GM12878 (cell line): ENCODE data around the gene XRCC6. TPM values are rescaled to one million over a fixed set of nuclear protein-coding genes. Genes with fewer than 3 reads are reported as not detected.

Experiments
- ATAC-seq: fragments of 200-7000 bp; cut with Tn5 transposase; 3 replicates; pipeline ENCODE4 v1.9.1; 2020; ENCODE audit warnings: mild to moderate bottlenecking, moderate library complexity
- BruUV-seq: library from RNA; stranded (reverse); fragments of 400-500 nt; replicated peaks from 2 replicates; lab custom pipeline; 2021; lab: Mats Ljungman, UMichigan
- CTCF ChIA-PET: fragments of 300-600 bp; sonication (Branson Sonifier 250); formaldehyde crosslinking; extraction: SDS; loops from one replicate; lab custom pipeline; 2021; ENCODE audit warnings: inconsistent platforms; lab: Yijun Ruan, JAX
- POLR2A ChIA-PET: fragments of 350-600 bp; formaldehyde crosslinking; extraction: SDS; loops from one replicate; lab custom pipeline; 2021; ENCODE audit warnings: inconsistent platforms; lab: Charles Lee
- RAD21 ChIA-PET: fragments of 300-600 bp; sonication (Branson Sonifier 250); formaldehyde crosslinking; loops from one replicate; lab custom pipeline; 2023; ENCODE audit warnings: antibody characterized with exemption; ENCODE audit not compliant: unreplicated experiment; lab: Charles Lee
- SMC1A ChIA-PET: fragments of 300-600 bp; sonication (Branson Sonifier 250); formaldehyde crosslinking; loops from one replicate; lab custom pipeline; 2023; ENCODE audit not compliant: unreplicated experiment, uncharacterized antibody; lab: Charles Lee
- DNase-seq: peaks from one replicate; pipeline ENCODE4 v3.0.0-alpha.2; 2011; ENCODE audit warnings: low read depth, low spot score
- FAIRE-seq: peaks from 3 replicates; lab custom pipeline; 2011; peaks lifted over from hg19 to GRCh38; lab: Jason Lieb, UNC
- H2AFZ ChIP-seq: 2 replicates; pipeline ENCODE4 v1.6.0; 2011; ENCODE audit warnings: low read depth, low read length, control low read depth; ENCODE audit not compliant: control insufficient read depth
- H3K27ac ChIP-seq: 2 replicates; pipeline ENCODE4 v1.5.1; 2011; ENCODE audit warnings: control low read depth; ENCODE audit not compliant: control insufficient read depth, insufficient read depth
- H3K27me3 ChIP-seq, 2 experiments: replicated peaks in 1 of 2; 2 replicates each; pipeline versions ENCODE4 v1.6.0 to v1.6.1; 2011; ENCODE audit warnings: low read length in 1 of 2; ENCODE audit not compliant: control insufficient read depth in 2 of 2, insufficient read depth in 2 of 2
- H3K36me3 ChIP-seq, 2 experiments: 2 replicates each; pipeline ENCODE4 v1.5.1; 2011; ENCODE audit warnings: low read length in 1 of 2; ENCODE audit not compliant: control insufficient read depth in 2 of 2, insufficient read depth in 2 of 2
- H3K4me1 ChIP-seq: 2 replicates; pipeline ENCODE4 v1.6.1; 2011; ENCODE audit warnings: mild to moderate bottlenecking, low read length, moderate library complexity, mixed read lengths; ENCODE audit not compliant: control insufficient read depth, insufficient read depth
- H3K4me2 ChIP-seq: 2 replicates; pipeline ENCODE4 v1.6.0; 2011; ENCODE audit warnings: control low read depth; ENCODE audit not compliant: control insufficient read depth, insufficient read depth
- H3K4me3 ChIP-seq: fragments of 200-600 bp; sonication (generic); 2 replicates; pipeline ENCODE4 v1.5.1; 2016
- H3K79me2 ChIP-seq: 2 replicates; pipeline ENCODE4 v1.6.0; 2011; ENCODE audit warnings: low read length; ENCODE audit not compliant: control insufficient read depth, insufficient read depth
- H3K9ac ChIP-seq: 2 replicates; pipeline ENCODE4 v1.8.0; 2011; ENCODE audit warnings: low read length, control low read depth, mixed read lengths; ENCODE audit not compliant: control insufficient read depth, insufficient read depth
- H3K9me3 ChIP-seq: replicated peaks from 3 replicates; pipeline ENCODE4 v1.5.1; 2011; ENCODE audit warnings: mild to moderate bottlenecking, low read length; ENCODE audit not compliant: control insufficient read depth, insufficient read depth
- H4K20me1 ChIP-seq: 2 replicates; pipeline ENCODE4 v1.6.0; 2011; ENCODE audit not compliant: control insufficient read depth, insufficient read depth
- FOXK2 ChIP-seq: fragments of 450-650 bp; IDR thresholded peaks from 2 replicates; pipeline ENCODE4 v1.6.1; 2017; ENCODE audit warnings: mild to moderate bottlenecking, moderate library complexity
- HDAC6 ChIP-seq: fragments of 200-600 bp; sonication (generic); IDR thresholded peaks from one replicate; pipeline ENCODE4 v1.8.0; 2017; ENCODE audit warnings: antibody characterized with exemption; ENCODE audit not compliant: unreplicated experiment
- NR2C1 ChIP-seq: fragments of 450-650 bp; IDR thresholded peaks from 2 replicates; pipeline ENCODE4 v1.6.1; 2017; ENCODE audit warnings: antibody characterized with exemption, mild to moderate bottlenecking, moderate library complexity
- POLR2A ChIP-seq: IDR thresholded peaks from 2 replicates; pipeline ENCODE4 v1.6.1; 2011; ENCODE audit warnings: low read depth, mild to moderate bottlenecking, low read length
- POU2F2 ChIP-seq: IDR thresholded peaks from 3 replicates; pipeline ENCODE4 v1.6.1; 2011; ENCODE audit warnings: low read depth, mild to moderate bottlenecking, low read length, borderline replicate concordance
- STAT1 ChIP-seq: fragments of 450-650 bp; conservative IDR thresholded peaks from 2 replicates; pipeline ENCODE4 v1.6.1; 2014; ENCODE audit warnings: antibody characterized with exemption, mild to moderate bottlenecking
- TCF7 ChIP-seq: IDR thresholded peaks from 2 replicates; pipeline ENCODE4 v1.6.1; 2014; ENCODE audit warnings: antibody characterized with exemption, borderline replicate concordance
- whole genome bisulfite sequencing: methylation state at CpG from one replicate; pipeline ENCODE4 v1.1.6; 2016; ENCODE audit warnings: low lambda C conversion rate; ENCODE audit not compliant: insufficient replicate concordance, insufficient coverage; ENCODE audit errors: missing lambda C conversion rate; 5-methylcytosine and 5-hydroxymethylcytosine counted together
- in situ Hi-C: fragments of 300-500 bp; cut with MboI; formaldehyde crosslinking; loops from 9 replicates; pipeline ENCODE4 v1.14.3; 2018; ENCODE audit warnings: mixed read lengths
- intact Hi-C: fragments of 100-400 bp; cut with micrococcal nuclease; formaldehyde crosslinking; loops from one replicate; pipeline ENCODE4 v1.14.2; 2022; ENCODE audit not compliant: unreplicated experiment
- polyA plus RNA-seq, 11 experiments: library from polyadenylated mRNA; depleted of rRNA in 4 of 11; unstranded in 6 of 11; stranded (reverse) in 5 of 11; fragments of >200 nt; fragmentation: Nextera tagmentation in 4 of 11; fragmentation: Illumina TruSeq in 1 of 11; extraction: Ambion mirVana in 4 of 11; extraction: Trizol in 1 of 11; gene quantifications; 1 replicate in 1 of 11; 2 replicates in 10 of 11; pipeline versions ENCODE4 v1.2.1 to v1.2.3, GENCODE V29; 2011 to 2016; ENCODE audit warnings: inconsistent platforms in 2 of 11, missing spikeins in 2 of 11, low read depth in 1 of 11
- total RNA-seq, 4 experiments: library from RNA; depleted of rRNA in 3 of 4; stranded (reverse); fragments of >200 nt in 3 of 4; fragmentation: Illumina TruSeq in 1 of 4; extraction: Trizol in 1 of 4; gene quantifications; 2 replicates each; pipeline versions ENCODE4 v1.2.1 to v1.2.3, GENCODE V29; 2013 to 2021
- TF ChIP-seq, protein P1 (sequence below): fragments of 450-650 bp; IDR thresholded peaks from 2 replicates; pipeline ENCODE4 v1.6.1; 2016; ENCODE audit warnings: mild to moderate bottlenecking, moderate library complexity, borderline replicate concordance
- TF ChIP-seq, protein P2 (sequence below): fragments of 450-650 bp; IDR thresholded peaks from 2 replicates; pipeline ENCODE4 v1.6.1; 2017; ENCODE audit warnings: low read depth, mild to moderate bottlenecking, moderate library complexity

Gene XRCC6
- total and polyA plus RNA-seq, 10 of the 15 experiments (the other 5 are each of a cell fraction or from before 2014, with no cell fraction given), result 186 to 718 (median 348) TPM

GRCh38 chr22:41664951-41665350, 43.9 kb downstream of the XRCC6 start:
- Histone ChIP-seq H3K27me3 (no peaks in the 10 kb centered on the region), H3K27ac (no peak overlapping the region), H3K4me2 (no peak overlapping the region), H3K79me2 (no peaks in the 10 kb centered on the region)
- intact Hi-C loops, result no loop called here
- TF ChIP-seq POLR2A (peak; percentile 42), HDAC6 (no peak)
- TF ChIP-seq, all 136 proteins: peak for 1
- SMC1A ChIA-PET, result interaction anchor here (1.6 kb wide), 1 partner anchor 45 kb away, joined by 3 read pairs; no protein-coding TSS in a partner anchor
- peaks cover 15 to 18% of the 10 kb centered on the region in 2 experiments; a peak in 3 of 4 replicates for H3K36me3 ChIP-seq
- FAIRE-seq (no peak), DNase-seq (no peak), ATAC-seq (no peak)
- no peaks in the 10 kb centered on the region for H3K9me3 ChIP-seq
- POLR2A ChIA-PET, result no interaction called here
- no peak overlapping the region for H3K4me3 ChIP-seq
- H3K4me1 ChIP-seq, result peaks cover 3% of the 10 kb centered on the region; the same call in 1 of the 2 replicates
- H2AFZ ChIP-seq, result no peak overlapping the region
- CTCF ChIA-PET, result interaction anchor here (1.2 to 3.1 kb wide), 5 partner anchors 10 to 121 kb away, joined by 3 to 30 read pairs (median 5); partner anchors contain the start of genes MEI1 and POLR3H
- in situ Hi-C loops, result no loop called here
- H4K20me1 ChIP-seq, result no peaks in the 10 kb centered on the region
- RAD21 ChIA-PET, result interaction anchor here (0.5 to 3.0 kb wide), 2 partner anchors 32 to 292 kb away, joined by 3 to 12 read pairs; no protein-coding TSS in a partner anchor
- BruUV-seq, result no TSS peak
- no peak overlapping the region for H3K9ac ChIP-seq
- 78% methylated on average over 3 of the region's 3 CpGs for WGBS

DNA sequence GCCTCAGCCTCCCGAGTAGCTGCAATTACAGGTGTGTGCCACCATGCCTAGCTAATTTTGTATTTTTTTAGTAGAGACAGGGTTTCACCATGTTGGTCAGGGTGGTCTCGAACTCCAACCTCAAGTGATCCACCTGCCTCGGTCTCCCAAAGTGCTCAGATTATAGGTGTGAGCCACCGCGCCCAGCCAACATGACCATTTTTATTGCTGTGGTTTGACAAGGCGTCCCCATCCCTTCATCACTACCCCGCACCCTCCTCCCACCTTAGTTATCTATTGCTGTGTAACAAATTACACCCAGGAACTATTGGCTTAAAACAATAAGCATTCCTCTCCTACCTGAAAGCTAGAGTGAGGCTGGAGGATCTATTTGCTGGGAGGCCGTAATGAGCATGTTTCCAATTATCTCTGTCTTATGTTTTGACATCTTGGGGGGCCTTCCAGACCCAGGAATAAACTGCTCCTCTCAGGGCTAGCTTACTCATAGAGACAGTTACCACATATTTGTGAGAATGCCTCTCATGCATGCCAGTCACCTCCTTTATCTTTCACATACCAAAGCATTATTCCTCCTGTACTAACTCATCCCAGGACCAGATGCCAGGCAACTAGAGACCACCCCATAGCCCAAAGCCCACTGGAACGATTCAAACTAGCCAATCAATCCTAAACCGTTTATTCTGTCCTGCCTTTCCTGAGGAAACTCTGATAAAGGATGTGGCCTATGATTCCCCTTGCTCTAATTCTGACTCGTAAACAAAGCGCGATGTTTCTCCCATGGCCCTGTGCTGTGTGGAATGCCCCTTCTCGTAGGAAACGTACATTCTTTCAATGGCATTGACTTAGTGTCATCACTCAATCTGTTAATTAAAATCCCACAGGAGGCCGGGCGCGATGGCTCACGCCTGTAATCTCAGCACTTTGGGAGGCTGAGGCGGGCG, 48.1 kb downstream of the XRCC6 start:
- peaks cover 3% of the 10 kb centered on the region; the same call in 1 of the 2 replicates for H3K4me1 ChIP-seq
- H3K36me3 ChIP-seq, result peaks cover 11 to 17% of the 10 kb centered on the region in 2 experiments; a peak in 3 of 4 replicates
- ChIA-PET POLR2A (interaction anchor here (0.6 to 0.9 kb wide), 2 partner anchors 18 to 384 kb away, joined by 3 read pairs; no protein-coding TSS in a partner anchor), RAD21 (interaction anchor here (0.6 kb wide), 1 partner anchor 14 kb away, joined by 4 read pairs; no protein-coding TSS in a partner anchor), CTCF (interaction anchor here (0.5 kb wide), 1 partner anchor 36 kb away, joined by 3 read pairs; no protein-coding TSS in a partner anchor), SMC1A (no interaction called here)
- DNase-seq (no peak), FAIRE-seq (no peak), ATAC-seq (no peak)
- H3K9me3 ChIP-seq, result no peaks in the 10 kb centered on the region
- H3K4me3 ChIP-seq, result no peak overlapping the region
- H3K27me3 ChIP-seq, result no peaks in the 10 kb centered on the region
- H3K79me2 ChIP-seq, result no peaks in the 10 kb centered on the region
- no peak overlapping the region for H3K4me2 ChIP-seq
- intact Hi-C loops (no loop called here), in situ Hi-C loops (no loop called here)
- 86% methylated on average over 21 of the region's 21 CpGs for WGBS
- no peak overlapping the region for H3K9ac ChIP-seq
- no peak overlapping the region for H2AFZ ChIP-seq
- H4K20me1 ChIP-seq, result no peaks in the 10 kb centered on the region
- BruUV-seq, result TSS peak; percentile 57
- H3K27ac ChIP-seq, result no peak overlapping the region
- TF ChIP-seq POU2F2, result no peak
- TF ChIP-seq, protein P1, sequence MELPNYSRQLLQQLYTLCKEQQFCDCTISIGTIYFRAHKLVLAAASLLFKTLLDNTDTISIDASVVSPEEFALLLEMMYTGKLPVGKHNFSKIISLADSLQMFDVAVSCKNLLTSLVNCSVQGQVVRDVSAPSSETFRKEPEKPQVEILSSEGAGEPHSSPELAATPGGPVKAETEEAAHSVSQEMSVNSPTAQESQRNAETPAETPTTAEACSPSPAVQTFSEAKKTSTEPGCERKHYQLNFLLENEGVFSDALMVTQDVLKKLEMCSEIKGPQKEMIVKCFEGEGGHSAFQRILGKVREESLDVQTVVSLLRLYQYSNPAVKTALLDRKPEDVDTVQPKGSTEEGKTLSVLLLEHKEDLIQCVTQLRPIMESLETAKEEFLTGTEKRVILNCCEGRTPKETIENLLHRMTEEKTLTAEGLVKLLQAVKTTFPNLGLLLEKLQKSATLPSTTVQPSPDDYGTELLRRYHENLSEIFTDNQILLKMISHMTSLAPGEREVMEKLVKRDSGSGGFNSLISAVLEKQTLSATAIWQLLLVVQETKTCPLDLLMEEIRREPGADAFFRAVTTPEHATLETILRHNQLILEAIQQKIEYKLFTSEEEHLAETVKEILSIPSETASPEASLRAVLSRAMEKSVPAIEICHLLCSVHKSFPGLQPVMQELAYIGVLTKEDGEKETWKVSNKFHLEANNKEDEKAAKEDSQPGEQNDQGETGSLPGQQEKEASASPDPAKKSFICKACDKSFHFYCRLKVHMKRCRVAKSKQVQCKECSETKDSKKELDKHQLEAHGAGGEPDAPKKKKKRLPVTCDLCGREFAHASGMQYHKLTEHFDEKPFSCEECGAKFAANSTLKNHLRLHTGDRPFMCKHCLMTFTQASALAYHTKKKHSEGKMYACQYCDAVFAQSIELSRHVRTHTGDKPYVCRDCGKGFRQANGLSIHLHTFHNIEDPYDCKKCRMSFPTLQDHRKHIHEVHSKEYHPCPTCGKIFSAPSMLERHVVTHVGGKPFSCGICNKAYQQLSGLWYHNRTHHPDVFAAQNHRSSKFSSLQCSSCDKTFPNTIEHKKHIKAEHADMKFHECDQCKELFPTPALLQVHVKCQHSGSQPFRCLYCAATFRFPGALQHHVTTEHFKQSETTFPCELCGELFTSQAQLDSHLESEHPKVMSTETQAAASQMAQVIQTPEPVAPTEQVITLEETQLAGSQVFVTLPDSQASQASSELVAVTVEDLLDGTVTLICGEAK, result no peak
- no peak for TF ChIP-seq FOXK2
- no peak for TF ChIP-seq NR2C1
- no peak for TF ChIP-seq STAT1
- TF ChIP-seq HDAC6, result no peak
- no peak for TF ChIP-seq TCF7
- TF ChIP-seq, protein P2, sequence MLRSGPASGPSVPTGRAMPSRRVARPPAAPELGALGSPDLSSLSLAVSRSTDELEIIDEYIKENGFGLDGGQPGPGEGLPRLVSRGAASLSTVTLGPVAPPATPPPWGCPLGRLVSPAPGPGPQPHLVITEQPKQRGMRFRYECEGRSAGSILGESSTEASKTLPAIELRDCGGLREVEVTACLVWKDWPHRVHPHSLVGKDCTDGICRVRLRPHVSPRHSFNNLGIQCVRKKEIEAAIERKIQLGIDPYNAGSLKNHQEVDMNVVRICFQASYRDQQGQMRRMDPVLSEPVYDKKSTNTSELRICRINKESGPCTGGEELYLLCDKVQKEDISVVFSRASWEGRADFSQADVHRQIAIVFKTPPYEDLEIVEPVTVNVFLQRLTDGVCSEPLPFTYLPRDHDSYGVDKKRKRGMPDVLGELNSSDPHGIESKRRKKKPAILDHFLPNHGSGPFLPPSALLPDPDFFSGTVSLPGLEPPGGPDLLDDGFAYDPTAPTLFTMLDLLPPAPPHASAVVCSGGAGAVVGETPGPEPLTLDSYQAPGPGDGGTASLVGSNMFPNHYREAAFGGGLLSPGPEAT, result no peak
